Measurements from ENCODE around the gene FMO4.

DNA sequence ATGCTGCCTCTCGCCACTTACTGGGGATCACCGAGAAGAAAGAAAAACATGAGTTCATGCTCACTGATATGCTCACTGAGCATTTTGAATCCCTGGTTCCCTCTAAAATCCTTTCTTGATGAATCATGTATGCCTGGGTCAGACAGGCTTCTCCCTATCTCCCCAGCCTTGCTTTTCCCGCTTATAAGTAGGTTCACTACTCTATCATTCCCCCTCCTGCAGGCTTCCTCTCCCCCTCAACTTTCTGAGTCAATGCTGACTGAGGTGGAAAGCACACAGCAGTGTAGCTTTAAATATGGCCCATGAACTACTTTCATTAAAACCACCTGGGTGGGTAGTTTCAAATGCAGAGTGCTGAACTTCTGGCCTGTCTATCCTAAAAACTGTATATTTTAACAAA is 41.7 kb downstream of the FMO4 start:
- TF ChIP-seq, protein P1, sequence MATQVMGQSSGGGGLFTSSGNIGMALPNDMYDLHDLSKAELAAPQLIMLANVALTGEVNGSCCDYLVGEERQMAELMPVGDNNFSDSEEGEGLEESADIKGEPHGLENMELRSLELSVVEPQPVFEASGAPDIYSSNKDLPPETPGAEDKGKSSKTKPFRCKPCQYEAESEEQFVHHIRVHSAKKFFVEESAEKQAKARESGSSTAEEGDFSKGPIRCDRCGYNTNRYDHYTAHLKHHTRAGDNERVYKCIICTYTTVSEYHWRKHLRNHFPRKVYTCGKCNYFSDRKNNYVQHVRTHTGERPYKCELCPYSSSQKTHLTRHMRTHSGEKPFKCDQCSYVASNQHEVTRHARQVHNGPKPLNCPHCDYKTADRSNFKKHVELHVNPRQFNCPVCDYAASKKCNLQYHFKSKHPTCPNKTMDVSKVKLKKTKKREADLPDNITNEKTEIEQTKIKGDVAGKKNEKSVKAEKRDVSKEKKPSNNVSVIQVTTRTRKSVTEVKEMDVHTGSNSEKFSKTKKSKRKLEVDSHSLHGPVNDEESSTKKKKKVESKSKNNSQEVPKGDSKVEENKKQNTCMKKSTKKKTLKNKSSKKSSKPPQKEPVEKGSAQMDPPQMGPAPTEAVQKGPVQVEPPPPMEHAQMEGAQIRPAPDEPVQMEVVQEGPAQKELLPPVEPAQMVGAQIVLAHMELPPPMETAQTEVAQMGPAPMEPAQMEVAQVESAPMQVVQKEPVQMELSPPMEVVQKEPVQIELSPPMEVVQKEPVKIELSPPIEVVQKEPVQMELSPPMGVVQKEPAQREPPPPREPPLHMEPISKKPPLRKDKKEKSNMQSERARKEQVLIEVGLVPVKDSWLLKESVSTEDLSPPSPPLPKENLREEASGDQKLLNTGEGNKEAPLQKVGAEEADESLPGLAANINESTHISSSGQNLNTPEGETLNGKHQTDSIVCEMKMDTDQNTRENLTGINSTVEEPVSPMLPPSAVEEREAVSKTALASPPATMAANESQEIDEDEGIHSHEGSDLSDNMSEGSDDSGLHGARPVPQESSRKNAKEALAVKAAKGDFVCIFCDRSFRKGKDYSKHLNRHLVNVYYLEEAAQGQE (IDR thresholded peaks at IDR 0.05; ENCODE audit: insufficient read depth in 1 of 2, low read depth in 2 of 2, low read length in 1 of 2): no peak
- TF ChIP-seq, protein P2, sequence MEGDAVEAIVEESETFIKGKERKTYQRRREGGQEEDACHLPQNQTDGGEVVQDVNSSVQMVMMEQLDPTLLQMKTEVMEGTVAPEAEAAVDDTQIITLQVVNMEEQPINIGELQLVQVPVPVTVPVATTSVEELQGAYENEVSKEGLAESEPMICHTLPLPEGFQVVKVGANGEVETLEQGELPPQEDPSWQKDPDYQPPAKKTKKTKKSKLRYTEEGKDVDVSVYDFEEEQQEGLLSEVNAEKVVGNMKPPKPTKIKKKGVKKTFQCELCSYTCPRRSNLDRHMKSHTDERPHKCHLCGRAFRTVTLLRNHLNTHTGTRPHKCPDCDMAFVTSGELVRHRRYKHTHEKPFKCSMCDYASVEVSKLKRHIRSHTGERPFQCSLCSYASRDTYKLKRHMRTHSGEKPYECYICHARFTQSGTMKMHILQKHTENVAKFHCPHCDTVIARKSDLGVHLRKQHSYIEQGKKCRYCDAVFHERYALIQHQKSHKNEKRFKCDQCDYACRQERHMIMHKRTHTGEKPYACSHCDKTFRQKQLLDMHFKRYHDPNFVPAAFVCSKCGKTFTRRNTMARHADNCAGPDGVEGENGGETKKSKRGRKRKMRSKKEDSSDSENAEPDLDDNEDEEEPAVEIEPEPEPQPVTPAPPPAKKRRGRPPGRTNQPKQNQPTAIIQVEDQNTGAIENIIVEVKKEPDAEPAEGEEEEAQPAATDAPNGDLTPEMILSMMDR (IDR thresholded peaks at IDR 0.05): no peak
- TF ChIP-seq POLR2AphosphoS5 (IDR thresholded peaks at IDR 0.05; ENCODE audit: low read depth, low read length): no peak

All from Panc1 (cell line).